H1 (cell line): ENCODE results near the gene ATP6V1B1. TPM values are rescaled to one million over a fixed set of nuclear protein-coding genes. Genes with fewer than 3 reads are reported as not detected.

ENCODE experiments used
- CTCF ChIA-PET: fragments of 300-600 bp; sonication (Branson Sonifier 250); formaldehyde crosslinking; loops from one replicate; lab custom pipeline; 2021; ENCODE audit not compliant: partially characterized antibody; lab: Charles Lee
- POLR2A ChIA-PET: fragments of 300-600 bp; sonication (Branson Sonifier 250); formaldehyde crosslinking; loops from one replicate; lab custom pipeline; 2021; ENCODE audit warnings: inconsistent platforms; ENCODE audit not compliant: partially characterized antibody; lab: Charles Lee
- DNase-seq, 2 experiments: peaks; one replicate each; pipeline versions ENCODE4 v3.0.0 to v3.0.0-alpha.2; 2010 to 2022; ENCODE audit warnings: low spot score in 2 of 2, low read depth in 1 of 2, mixed read lengths in 1 of 2
- FAIRE-seq: peaks from 2 replicates; lab custom pipeline; 2011; peaks lifted over from hg19 to GRCh38; lab: Jason Lieb, UNC
- H2AFZ ChIP-seq: 2 replicates; pipeline ENCODE4 v1.8.1; 2012; ENCODE audit warnings: low read length, inconsistent platforms
- H2AK5ac ChIP-seq: 2 replicates; pipeline ENCODE4 v1.6.1; 2013; ENCODE audit warnings: low read depth, low read length
- H2BK120ac ChIP-seq: replicated peaks from 2 replicates; pipeline ENCODE3; 2013; ENCODE audit warnings: low read depth, low read length, inconsistent platforms
- H2BK12ac ChIP-seq: 2 replicates; pipeline ENCODE4 v1.6.1; 2013; ENCODE audit warnings: low read depth, low read length
- H2BK15ac ChIP-seq: 2 replicates; pipeline ENCODE4 v1.6.1; 2013; ENCODE audit warnings: low read length
- H2BK20ac ChIP-seq: 2 replicates; pipeline ENCODE4 v1.6.1; 2013; ENCODE audit warnings: low read length
- H2BK5ac ChIP-seq: 2 replicates; pipeline ENCODE4 v1.6.1; 2013; ENCODE audit warnings: low read depth, low read length
- H3K14ac ChIP-seq: 2 replicates; pipeline ENCODE4 v1.6.1; 2013; ENCODE audit warnings: inconsistent platforms; ENCODE audit not compliant: insufficient read length
- H3K18ac ChIP-seq: 2 replicates; pipeline ENCODE4 v1.6.1; 2013; ENCODE audit warnings: low read length; ENCODE audit errors: extremely low read depth
- H3K23ac ChIP-seq: 2 replicates; pipeline ENCODE4 v1.6.1; 2013; ENCODE audit warnings: inconsistent platforms; ENCODE audit not compliant: insufficient read length
- H3K23me2 ChIP-seq: 2 replicates; pipeline ENCODE4 v1.6.1; 2013; ENCODE audit warnings: low read depth, low read length
- H3K27ac ChIP-seq: 2 replicates; pipeline ENCODE4 v1.6.1; 2011; ENCODE audit warnings: low read depth, low read length, inconsistent platforms
- H3K27me3 ChIP-seq, 4 experiments: replicated peaks in 1 of 4; 1 replicate in 1 of 4; 2 replicates in 3 of 4; pipeline versions ENCODE4 v1.6.1 to v1.8.1; 2011 to 2013; ENCODE audit warnings: low read length in 3 of 4, mild to moderate bottlenecking in 3 of 4, inconsistent platforms in 2 of 4, mixed read lengths in 2 of 4, moderate library complexity in 1 of 4; ENCODE audit not compliant: control insufficient read depth in 3 of 4, insufficient read depth in 3 of 4; ENCODE audit errors: extremely low read depth in 1 of 4
- H3K36me3 ChIP-seq, 4 experiments: 2 replicates each; pipeline versions ENCODE4 v1.6.1 to v1.8.1; 2011 to 2013; ENCODE audit warnings: mild to moderate bottlenecking in 4 of 4, low read length in 3 of 4, moderate library complexity in 2 of 4, control low read depth in 1 of 4, inconsistent platforms in 1 of 4; ENCODE audit not compliant: insufficient read depth in 4 of 4, control insufficient read depth in 2 of 4
- H3K4ac ChIP-seq: replicated peaks from 2 replicates; pipeline ENCODE3; 2013; ENCODE audit warnings: low read length, low read depth, mixed read lengths, inconsistent platforms; ENCODE audit not compliant: insufficient read length
- H3K4me1 ChIP-seq, 4 experiments: replicated peaks in 1 of 4; 1 replicate in 1 of 4; 2 replicates in 3 of 4; pipeline versions ENCODE4 v1.6.1 to v1.8.1; 2011 to 2013; ENCODE audit warnings: low read length in 3 of 4, inconsistent platforms in 2 of 4, mixed read lengths in 1 of 4; ENCODE audit not compliant: insufficient read depth in 4 of 4, control insufficient read depth in 3 of 4
- H3K4me2 ChIP-seq, 2 experiments: 2 replicates each; pipeline versions ENCODE4 v1.6.1 to v1.8.1; 2011 to 2013; ENCODE audit warnings: low read depth in 2 of 2, low read length in 2 of 2, control low read depth in 1 of 2, inconsistent platforms in 1 of 2, mild to moderate bottlenecking in 1 of 2; ENCODE audit not compliant: insufficient read depth in 1 of 2
- H3K4me3 ChIP-seq, 4 experiments: fragments of 200-600, 300-600 bp in 1 of 4; sonication (generic), shearing (Covaris generic), sonication (Bioruptor Twin) in 1 of 4; 2 replicates each; pipeline versions ENCODE4 v1.5.1 to v1.8.1; 2011 to 2016; ENCODE audit warnings: low read length in 4 of 4, low read depth in 3 of 4, control low read depth in 2 of 4, inconsistent platforms in 2 of 4, mild to moderate bottlenecking in 2 of 4, mixed read lengths in 1 of 4, moderate library complexity in 1 of 4; ENCODE audit not compliant: insufficient read depth in 2 of 4; ENCODE audit errors: extremely low read depth in 1 of 4
- H3K56ac ChIP-seq: replicated peaks from 2 replicates; pipeline ENCODE3; 2013; ENCODE audit warnings: low read depth, mild to moderate bottlenecking, mixed read lengths, low read length, inconsistent platforms; ENCODE audit not compliant: insufficient read length
- H3K79me1 ChIP-seq: 2 replicates; pipeline ENCODE4 v1.6.1; 2013; ENCODE audit warnings: low read depth, low read length, control low read depth
- H3K79me2 ChIP-seq, 2 experiments: 2 replicates each; pipeline versions ENCODE4 v1.6.1 to v1.8.1; 2012 to 2013; ENCODE audit warnings: low read length in 2 of 2, mild to moderate bottlenecking in 2 of 2, inconsistent platforms in 1 of 2; ENCODE audit not compliant: insufficient read depth in 2 of 2, control insufficient read depth in 1 of 2
- H3K9ac ChIP-seq, 4 experiments: replicated peaks in 1 of 4; 1 replicate in 1 of 4; 2 replicates in 3 of 4; pipeline versions ENCODE4 v1.6.1 to v1.8.1; 2011 to 2013; ENCODE audit warnings: low read depth in 3 of 4, low read length in 3 of 4, control low read depth in 2 of 4, mild to moderate bottlenecking in 2 of 4, moderate library complexity in 2 of 4, inconsistent platforms in 1 of 4; ENCODE audit errors: extremely low read depth in 1 of 4
- H3K9me3 ChIP-seq, 2 experiments: 2 replicates each; pipeline versions ENCODE4 v1.6.1 to v1.8.1; 2012 to 2013; ENCODE audit warnings: mild to moderate bottlenecking in 2 of 2, moderate library complexity in 2 of 2, control low read depth in 1 of 2, inconsistent platforms in 1 of 2, low read depth in 1 of 2, low read length in 1 of 2, mixed read lengths in 1 of 2; ENCODE audit not compliant: insufficient read depth in 2 of 2
- H4K20me1 ChIP-seq, 2 experiments: replicated peaks in 1 of 2; 2 replicates each; pipeline versions ENCODE3 to v1.8.1; 2011 to 2013; ENCODE audit warnings: inconsistent platforms in 2 of 2, low read length in 2 of 2, mild to moderate bottlenecking in 1 of 2; ENCODE audit not compliant: insufficient read depth in 2 of 2, control insufficient read depth in 1 of 2
- H4K5ac ChIP-seq: 2 replicates; pipeline ENCODE4 v1.6.1; 2013; ENCODE audit warnings: low read length, low read depth, mixed read lengths, inconsistent platforms; ENCODE audit not compliant: insufficient read length
- H4K8ac ChIP-seq: 2 replicates; pipeline ENCODE4 v1.8.0; 2013; ENCODE audit warnings: mild to moderate bottlenecking, moderate library complexity, low read length, inconsistent platforms; ENCODE audit not compliant: insufficient read depth; ENCODE audit errors: extremely low read depth
- H4K91ac ChIP-seq: replicated peaks from 2 replicates; pipeline ENCODE3; 2013; ENCODE audit warnings: low read length, mixed read lengths, inconsistent platforms; ENCODE audit not compliant: insufficient read length
- CHD2 ChIP-seq: IDR thresholded peaks from 2 replicates; pipeline ENCODE4 v1.6.1; 2012; ENCODE audit warnings: low read length, improper control_type of control experiment
- EP300 ChIP-seq, 2 experiments: IDR thresholded peaks; 1 replicate in 1 of 2; 2 replicates in 1 of 2; pipeline ENCODE4 v1.6.1; 2011 to 2012; ENCODE audit warnings: low read depth in 2 of 2, low read length in 2 of 2, mild to moderate bottlenecking in 2 of 2, borderline replicate concordance in 1 of 2, inconsistent platforms in 1 of 2, moderate library complexity in 1 of 2
- FOSL1 ChIP-seq: IDR thresholded peaks from 2 replicates; pipeline ENCODE4 v1.6.1; 2011; ENCODE audit warnings: mild to moderate bottlenecking, low read depth, low read length, moderate library complexity; ENCODE audit not compliant: insufficient read depth
- JUN ChIP-seq: IDR thresholded peaks from 2 replicates; pipeline ENCODE4 v1.6.1; 2011; ENCODE audit warnings: low read depth, mild to moderate bottlenecking, improper control_type of control experiment, low read length
- SAP30 ChIP-seq: fragments of 300-600 bp; sonication (generic); IDR thresholded peaks from 2 replicates; pipeline ENCODE4 v1.7.1; 2012; ENCODE audit warnings: low read length, moderate library complexity, mild to moderate bottlenecking, inconsistent platforms; ENCODE audit not compliant: insufficient read depth, insufficient replicate concordance
- TAF7 ChIP-seq: optimal IDR thresholded peaks from 2 replicates; pipeline ENCODE3; 2011; ENCODE audit warnings: low read depth, mild to moderate bottlenecking, inconsistent platforms, low read length, moderate library complexity, borderline replicate concordance
- TBP ChIP-seq: IDR thresholded peaks from 2 replicates; pipeline ENCODE4 v1.6.1; 2011; ENCODE audit warnings: low read depth, low read length, improper control_type of control experiment
- TEAD4 ChIP-seq: IDR thresholded peaks from 2 replicates; pipeline ENCODE4 v1.6.1; 2012; ENCODE audit warnings: low read depth, low read length, inconsistent platforms, mixed read lengths
- ZNF274 ChIP-seq: IDR thresholded peaks from 2 replicates; pipeline ENCODE4 v1.7.0; 2012; ENCODE audit warnings: low read length, borderline replicate concordance; ENCODE audit errors: extremely low read depth
- WGBS, 2 experiments: shearing (Covaris generic) in 1 of 2; methylation state at CpG; one replicate each; pipeline versions ENCODE4 v1.1.6 to v1.1.7; 2013 to 2015; ENCODE audit warnings: low lambda C conversion rate in 2 of 2, mixed read lengths in 2 of 2, inconsistent platforms in 1 of 2, low coverage in 1 of 2, missing lambda C conversion rate in 1 of 2; ENCODE audit not compliant: insufficient replicate concordance in 2 of 2, insufficient coverage in 1 of 2, insufficient read length in 1 of 2; ENCODE audit errors: extremely low coverage in 1 of 2, missing lambda C conversion rate in 1 of 2; 5-methylcytosine and 5-hydroxymethylcytosine counted together
- polyA plus RNA-seq, 7 experiments: library from polyadenylated mRNA; depleted of rRNA in 3 of 7; stranded (reverse) in 5 of 7; unstranded in 2 of 7; fragments of >200 nt in 5 of 7; fragments of 200-250 nt in 2 of 7; gene quantifications; 1 replicate in 5 of 7; 2 replicates in 1 of 7; 4 replicates in 1 of 7; pipeline versions ENCODE4 v1.2.1 to v1.2.3, GENCODE V29; 2011 to 2013; ENCODE audit warnings: missing spikeins in 2 of 7, mixed read lengths in 2 of 7
- total RNA-seq: library from RNA; stranded (reverse); fragmentation: NEBNext Ultra II Directional; extraction: Animal tissue kit (Norgen Biotek cat#: 25700); gene quantifications from 2 replicates; pipeline ENCODE4 v1.2.1, GENCODE V29; 2021
- TF ChIP-seq, protein P1 (sequence below): IDR thresholded peaks from 2 replicates; pipeline ENCODE4 v1.6.1; 2012; ENCODE audit warnings: inconsistent platforms

Gene ATP6V1B1
- total and polyA plus RNA-seq, 2 of the 8 experiments (the other 6 are each of a cell fraction or from before 2014, with no cell fraction given), result not detected

DNA sequence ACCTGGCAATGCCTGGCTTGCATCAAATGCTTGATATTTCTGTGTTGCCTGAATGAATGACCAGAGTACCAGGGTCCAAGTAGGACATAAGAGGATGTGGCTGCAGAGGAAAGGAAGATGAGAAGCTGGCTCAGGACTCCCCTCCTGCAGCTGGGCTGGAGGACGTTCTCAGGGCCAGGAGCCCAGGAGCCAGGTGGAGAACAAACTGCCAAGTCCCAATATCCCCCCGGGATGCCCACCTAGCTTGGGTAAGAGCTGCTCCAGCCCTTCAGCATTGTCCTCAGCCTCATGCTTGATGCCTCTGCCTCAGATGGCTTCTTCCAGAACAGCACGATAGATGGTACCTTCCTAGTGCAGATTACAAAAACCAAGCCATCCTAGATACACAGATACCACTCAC is 8.6 kb upstream of the ATP6V1B1 start:
- no peak overlapping the region for H2BK5ac ChIP-seq
- no peak overlapping the region for H3K14ac ChIP-seq
- H3K56ac ChIP-seq, result no peak overlapping the region
- no peak overlapping the region for H3K18ac ChIP-seq
- POLR2A ChIA-PET, result no interaction called here
- no peak overlapping the region for H2BK15ac ChIP-seq
- H3K79me2 ChIP-seq, result no peaks in the 10 kb centered on the region
- H3K23ac ChIP-seq, result no peak overlapping the region
- H4K5ac ChIP-seq, result no peak overlapping the region
- no peaks in the 10 kb centered on the region for H3K9me3 ChIP-seq
- no peak overlapping the region for H3K27ac ChIP-seq
- no peak overlapping the region for H4K8ac ChIP-seq
- H3K36me3 ChIP-seq, result no peaks in the 10 kb centered on the region
- H4K91ac ChIP-seq, result no peak overlapping the region
- H2BK12ac ChIP-seq, result no peak overlapping the region
- H3K79me1 ChIP-seq, result no peaks in the 10 kb centered on the region
- peaks cover 0 to 4% (median 3%) of the 10 kb centered on the region in 4 experiments; a peak in 3 of 7 replicates for H3K27me3 ChIP-seq
- no peak overlapping the region for H2AK5ac ChIP-seq
- no peak overlapping the region for H3K4me2 ChIP-seq
- no peak for FAIRE-seq
- no peaks in the 10 kb centered on the region for H3K23me2 ChIP-seq
- WGBS, 2 experiments, result 80% methylated on average over 3 of the region's 3 CpGs; no CpG with 5 or more reads in 1 of the 2 experiments
- peaks cover 0 to 7% (median 3%) of the 10 kb centered on the region in 4 experiments; a peak in 4 of 7 replicates for H3K4me1 ChIP-seq
- no peak overlapping the region for H3K4me3 ChIP-seq
- H2AFZ ChIP-seq, result no peak overlapping the region
- no peak overlapping the region for H3K9ac ChIP-seq
- H2BK20ac ChIP-seq, result no peak overlapping the region
- H4K20me1 ChIP-seq, result peaks cover 2 to 3% of the 10 kb centered on the region in 2 experiments
- peak in 1 of 2 experiments; percentile 16 for DNase-seq
- CTCF ChIA-PET, result interaction anchor here (1.0 to 22.0 kb wide), 6 partner anchors 7 to 57 kb away, joined by 3 to 513 read pairs (median 6); partner anchors contain the start of gene ATP6V1B1
- H3K4ac ChIP-seq, result no peak overlapping the region
- TF ChIP-seq EP300 (IDR thresholded peaks at IDR 0.05; ENCODE audit: borderline replicate concordance in 1 of 2, low read depth in 2 of 2, low read length in 2 of 2), result no peak
- no peak for TF ChIP-seq TEAD4
- TF ChIP-seq TBP, result no peak
- no peak for TF ChIP-seq CHD2
- no peak for TF ChIP-seq SAP30
- no peak for TF ChIP-seq TAF7
- no peak for TF ChIP-seq ZNF274
- no peak for TF ChIP-seq FOSL1
- TF ChIP-seq JUN, result no peak
- TF ChIP-seq, protein P1, sequence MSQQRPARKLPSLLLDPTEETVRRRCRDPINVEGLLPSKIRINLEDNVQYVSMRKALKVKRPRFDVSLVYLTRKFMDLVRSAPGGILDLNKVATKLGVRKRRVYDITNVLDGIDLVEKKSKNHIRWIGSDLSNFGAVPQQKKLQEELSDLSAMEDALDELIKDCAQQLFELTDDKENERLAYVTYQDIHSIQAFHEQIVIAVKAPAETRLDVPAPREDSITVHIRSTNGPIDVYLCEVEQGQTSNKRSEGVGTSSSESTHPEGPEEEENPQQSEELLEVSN, result no peak
- no peak overlapping the region for H2BK120ac ChIP-seq
